ENCODE data around the gene ONECUT1. TPM values are rescaled to one million over a fixed set of nuclear protein-coding genes. Genes with fewer than 3 reads are reported as not detected.

Gene ONECUT1
- total and polyA plus RNA-seq, 2 experiments from 2014 or later: 5.9 to 9.5 TPM

- Histone ChIP-seq H3K79me2 (no peaks in the 10 kb centered on the region), H3K4me1 (ENCODE audit: insufficient read depth) (no peaks in the 10 kb centered on the region), H3K27ac (no peak overlapping the region), H3K4me2 (no peak overlapping the region), H3K27me3 (no peaks in the 10 kb centered on the region), H3K36me3 (replicated peaks; ENCODE audit: insufficient read depth, low read depth) (no peaks in the 10 kb centered on the region), H3K9me3 (ENCODE audit: low read depth) (no peaks in the 10 kb centered on the region), H3K9me2 (replicated peaks; ENCODE audit: insufficient read depth) (no peaks in the 10 kb centered on the region), H3K4me3 (no peak overlapping the region), H2AFZ (no peak overlapping the region), H4K20me1 (ENCODE audit: insufficient read depth, poor library complexity, severe bottlenecking) (no peaks in the 10 kb centered on the region)
- TF ChIP-seq EZH2 (IDR thresholded peaks at IDR 0.05; ENCODE audit: borderline replicate concordance) (no peak), EZH2phosphoT487 (IDR thresholded peaks at IDR 0.05; ENCODE audit: low read depth, severe bottlenecking, unreplicated experiment) (no peak), CTCF (IDR thresholded peaks at IDR 0.05; ENCODE audit: poor library complexity) (no peak)
- WGBS (ENCODE audit: low lambda C conversion rate, missing lambda C conversion rate): 68% methylated on average over 2 of the region's 2 CpGs
- no peak for DNase-seq (ENCODE audit: low spot score)
These were observed 79.3 kb downstream of the ONECUT1 start for GRCh38 chr15:52710708-52711389.

DNA sequence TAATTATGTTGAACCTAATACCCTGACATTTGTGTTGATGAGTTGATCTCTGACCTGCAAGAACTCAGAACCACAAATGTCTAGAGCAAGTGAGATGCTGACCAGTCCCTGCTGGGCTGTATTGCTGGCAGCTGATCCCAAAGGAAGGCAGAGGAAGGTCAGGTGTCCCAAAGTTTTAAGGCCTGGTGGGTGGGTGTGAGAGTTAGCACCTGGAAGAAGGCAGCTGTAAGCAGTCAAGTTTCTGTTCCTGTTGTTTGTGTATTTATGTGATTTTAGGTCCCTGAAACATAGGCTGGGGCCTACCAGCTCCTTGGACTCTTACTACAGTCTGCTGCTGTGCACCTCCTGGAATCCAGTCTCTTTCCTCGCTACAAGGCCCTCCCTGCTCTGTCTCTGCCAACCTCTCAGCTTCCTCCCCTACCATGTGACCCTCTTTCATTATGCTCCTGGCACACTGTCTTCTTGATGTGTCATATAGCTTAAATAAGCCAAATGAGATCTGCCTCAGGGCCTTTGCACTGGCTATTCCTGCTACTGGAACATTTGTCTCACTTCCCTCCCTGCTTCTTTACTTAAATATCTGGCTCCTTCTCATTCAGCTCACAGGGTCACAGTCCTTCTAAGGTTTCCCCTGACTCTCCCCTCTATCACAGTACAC lies 80.0 kb downstream of the ONECUT1 start:
- peak overlapping the region; percentile 20 for H2AFZ ChIP-seq
- H3K9me3 ChIP-seq (ENCODE audit: low read depth): no peaks in the 10 kb centered on the region
- no peak for TF ChIP-seq EZH2phosphoT487 (IDR thresholded peaks at IDR 0.05; ENCODE audit: low read depth, severe bottlenecking, unreplicated experiment)
- no peak for TF ChIP-seq CTCF (IDR thresholded peaks at IDR 0.05; ENCODE audit: poor library complexity)
- TF ChIP-seq EZH2 (IDR thresholded peaks at IDR 0.05; ENCODE audit: borderline replicate concordance): no peak
- no peak for DNase-seq (ENCODE audit: low spot score)
- no peaks in the 10 kb centered on the region for H3K4me1 ChIP-seq (ENCODE audit: insufficient read depth)
- no peaks in the 10 kb centered on the region for H3K27me3 ChIP-seq
- 96% methylated on average over 1 of the region's 1 CpG for WGBS (ENCODE audit: low lambda C conversion rate, missing lambda C conversion rate)
- no peaks in the 10 kb centered on the region for H3K79me2 ChIP-seq
- peak overlapping the region; percentile 32 for H3K27ac ChIP-seq
- H3K4me3 ChIP-seq: no peak overlapping the region
- no peaks in the 10 kb centered on the region for H3K36me3 ChIP-seq (replicated peaks; ENCODE audit: insufficient read depth, low read depth)
- H3K9me2 ChIP-seq (replicated peaks; ENCODE audit: insufficient read depth): no peaks in the 10 kb centered on the region
- H4K20me1 ChIP-seq (ENCODE audit: insufficient read depth, poor library complexity, severe bottlenecking): no peaks in the 10 kb centered on the region
- H3K4me2 ChIP-seq: peak overlapping the region; percentile 68

DNA sequence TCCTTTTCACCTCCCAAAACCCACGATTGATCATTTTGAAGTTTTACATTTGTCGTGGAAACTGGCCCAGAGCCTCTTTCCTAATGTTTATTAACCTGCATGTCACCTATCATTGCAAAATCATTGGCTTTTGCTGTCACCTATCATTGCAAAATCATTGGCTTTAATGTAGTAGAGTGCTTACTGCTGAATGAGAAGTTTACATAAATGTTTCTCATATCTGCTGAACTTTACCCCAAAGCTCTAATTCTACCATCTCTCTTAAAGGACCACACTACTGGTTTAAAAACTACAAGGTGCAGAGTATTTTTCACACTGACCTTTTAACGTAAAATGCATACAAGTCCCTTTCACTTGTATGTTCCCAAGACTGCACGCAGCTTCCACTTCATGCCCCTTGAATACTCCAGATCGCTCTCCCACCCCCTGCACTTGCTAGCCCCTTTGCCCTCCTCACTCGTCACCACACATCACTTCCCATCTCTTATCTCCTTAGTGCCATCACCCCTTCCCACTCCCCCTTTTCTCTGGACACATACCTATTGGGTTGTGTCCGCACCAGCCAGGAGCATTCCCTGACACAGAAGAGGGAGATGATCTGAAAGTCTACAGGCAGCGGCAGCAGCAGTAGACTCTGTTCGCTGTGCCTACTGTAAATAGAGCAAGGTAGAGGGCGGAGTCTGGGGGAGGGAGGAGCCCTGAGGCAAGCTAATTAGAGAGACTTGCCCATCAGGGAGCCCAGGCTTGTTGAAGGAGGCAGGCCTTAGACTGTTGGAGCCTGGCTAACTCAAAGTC lies 80.8 kb downstream of the ONECUT1 start:
- peak; percentile 80 for DNase-seq (ENCODE audit: low spot score)
- WGBS (ENCODE audit: low lambda C conversion rate, missing lambda C conversion rate): 39% methylated on average over 10 of the region's 10 CpGs

More for the DNA sequence above, 80.8 kb downstream of the ONECUT1 start:
- Histone ChIP-seq H3K9me3 (ENCODE audit: low read depth) (no peaks in the 10 kb centered on the region), H3K27ac (peak overlapping the region; percentile 58), H2AFZ (peak overlapping the region; percentile 20), H3K79me2 (no peaks in the 10 kb centered on the region), H3K4me2 (peak overlapping the region; percentile 68), H3K9me2 (replicated peaks; ENCODE audit: insufficient read depth) (no peaks in the 10 kb centered on the region), H3K36me3 (replicated peaks; ENCODE audit: insufficient read depth, low read depth) (no peaks in the 10 kb centered on the region), H3K27me3 (no peaks in the 10 kb centered on the region), H3K4me1 (ENCODE audit: insufficient read depth) (no peaks in the 10 kb centered on the region), H4K20me1 (ENCODE audit: insufficient read depth, poor library complexity, severe bottlenecking) (no peaks in the 10 kb centered on the region), H3K4me3 (no peak overlapping the region)
- TF ChIP-seq EZH2phosphoT487 (IDR thresholded peaks at IDR 0.05; ENCODE audit: low read depth, severe bottlenecking, unreplicated experiment): no peak
- no peak for TF ChIP-seq CTCF (IDR thresholded peaks at IDR 0.05; ENCODE audit: poor library complexity)
- TF ChIP-seq EZH2 (IDR thresholded peaks at IDR 0.05; ENCODE audit: borderline replicate concordance): no peak

Other genes starting within 250 kb of the ONECUT1 start
- 120 and 130 TPM in 2 replicates for gene ARPP19, start 221.3 kb downstream of the ONECUT1 start, total RNA-seq
- 51.7 and 52.7 TPM in 2 replicates for gene ARPP19, start 221.3 kb downstream of the ONECUT1 start, polyA plus RNA-seq
- 26.0 and 31.1 TPM in 2 replicates for gene ATOSA, start 110.9 kb downstream of the ONECUT1 start, total RNA-seq
- gene ATOSA, start 110.9 kb downstream of the ONECUT1 start, polyA plus RNA-seq: 6.8 and 9.9 TPM in 2 replicates